GM12875 (cell line): Measurements from ENCODE around the gene RPS23.

ENCODE experiments used
- H3K4me3 ChIP-seq: one replicate; pipeline ENCODE4 v1.5.1; 2011; ENCODE audit warnings: low read depth, low read length, control low read depth
- TF ChIP-seq, protein P1 (sequence below): IDR thresholded peaks from 2 replicates; pipeline ENCODE4 v1.5.1; 2011; ENCODE audit warnings: low read depth, mild to moderate bottlenecking, control low read depth, inconsistent platforms, low read length, moderate library complexity, borderline replicate concordance; ENCODE audit not compliant: insufficient read depth

The RPS23 gene

DNA sequence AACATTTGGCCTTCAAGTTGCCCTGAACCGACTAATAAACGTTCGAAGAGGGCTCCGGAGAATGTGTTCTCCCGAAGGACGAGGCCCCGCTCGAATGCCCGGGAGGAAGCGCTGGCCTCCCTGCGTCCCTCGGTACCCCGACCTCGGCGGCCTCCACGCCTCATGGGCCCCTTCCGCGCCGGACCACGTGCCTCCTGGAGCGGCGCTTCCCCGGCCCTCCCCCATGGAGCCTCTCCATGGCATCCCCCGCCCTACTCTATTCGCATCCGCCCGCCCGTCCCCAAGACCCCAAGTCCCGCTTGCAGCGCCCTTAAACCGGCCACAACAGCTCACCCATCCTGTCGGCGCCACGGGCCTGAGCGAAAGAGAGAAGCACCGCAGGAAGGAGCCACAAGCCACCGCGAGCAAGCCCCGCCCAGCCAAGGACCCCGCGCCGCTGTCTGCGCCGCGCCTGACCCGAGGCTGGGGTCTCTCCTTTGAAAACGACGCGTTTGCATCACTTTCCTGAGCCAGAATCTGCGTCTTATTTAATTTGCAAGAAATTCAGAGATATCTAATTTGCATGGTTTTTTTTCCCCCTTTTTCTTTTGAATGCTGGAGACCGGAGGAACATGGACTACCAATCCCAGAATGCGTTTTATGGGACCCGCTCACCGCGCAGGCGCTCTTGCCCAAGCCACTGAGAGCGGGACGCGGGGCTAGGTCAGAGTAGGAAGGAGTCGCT lies at the start of gene RPS23:
TSS of gene RPS23 (minus strand) at position 368 of the 724 bp plus-strand sequence. CDS start at position 337, 31 bp downstream.
- TF ChIP-seq, protein P1, sequence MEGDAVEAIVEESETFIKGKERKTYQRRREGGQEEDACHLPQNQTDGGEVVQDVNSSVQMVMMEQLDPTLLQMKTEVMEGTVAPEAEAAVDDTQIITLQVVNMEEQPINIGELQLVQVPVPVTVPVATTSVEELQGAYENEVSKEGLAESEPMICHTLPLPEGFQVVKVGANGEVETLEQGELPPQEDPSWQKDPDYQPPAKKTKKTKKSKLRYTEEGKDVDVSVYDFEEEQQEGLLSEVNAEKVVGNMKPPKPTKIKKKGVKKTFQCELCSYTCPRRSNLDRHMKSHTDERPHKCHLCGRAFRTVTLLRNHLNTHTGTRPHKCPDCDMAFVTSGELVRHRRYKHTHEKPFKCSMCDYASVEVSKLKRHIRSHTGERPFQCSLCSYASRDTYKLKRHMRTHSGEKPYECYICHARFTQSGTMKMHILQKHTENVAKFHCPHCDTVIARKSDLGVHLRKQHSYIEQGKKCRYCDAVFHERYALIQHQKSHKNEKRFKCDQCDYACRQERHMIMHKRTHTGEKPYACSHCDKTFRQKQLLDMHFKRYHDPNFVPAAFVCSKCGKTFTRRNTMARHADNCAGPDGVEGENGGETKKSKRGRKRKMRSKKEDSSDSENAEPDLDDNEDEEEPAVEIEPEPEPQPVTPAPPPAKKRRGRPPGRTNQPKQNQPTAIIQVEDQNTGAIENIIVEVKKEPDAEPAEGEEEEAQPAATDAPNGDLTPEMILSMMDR: no peak
- peak within 1 kb of the TSS; percentile 56 for H3K4me3 ChIP-seq

- TF ChIP-seq, protein P1: no peak
- H3K4me3 ChIP-seq: no peak overlapping the region
These were observed 49.8 kb upstream of the RPS23 start for GRCh38 chr5:82327941-82328340.

- TF ChIP-seq, protein P1: no peak
- H3K4me3 ChIP-seq: no peak overlapping the region
These were observed 47.8 kb upstream of the RPS23 start for GRCh38 chr5:82325996-82326395.

- H3K4me3 ChIP-seq: no peak overlapping the region
- TF ChIP-seq, protein P1: no peak
These were observed 47.0 kb upstream of the RPS23 start for GRCh38 chr5:82325155-82325554.

DNA sequence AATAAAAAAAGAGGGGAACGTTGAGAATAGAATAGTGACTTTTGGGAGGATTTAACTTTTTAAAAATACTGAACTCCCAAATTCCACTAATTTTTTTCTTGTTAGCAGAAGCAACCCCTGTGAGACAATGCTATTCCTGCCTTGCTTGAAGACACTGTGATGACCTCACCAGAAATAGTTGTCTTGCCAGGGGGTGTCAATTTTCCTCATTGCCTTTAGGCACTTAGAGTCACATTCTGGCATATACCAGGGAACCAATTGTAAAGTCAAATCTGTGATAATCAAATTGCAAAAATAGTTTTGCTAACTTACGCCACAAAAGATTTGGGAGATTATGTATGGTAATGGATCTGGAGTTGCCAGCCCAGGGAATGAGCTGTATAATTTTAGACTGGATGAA lies 42.8 kb upstream of the RPS23 start:
- H3K4me3 ChIP-seq: no peak overlapping the region
- TF ChIP-seq, protein P1: no peak

- H3K4me3 ChIP-seq: no peak overlapping the region
- TF ChIP-seq, protein P1: no peak
These were observed 41.7 kb upstream of the RPS23 start for GRCh38 chr5:82319651-82320376.

- TF ChIP-seq, protein P1: no peak
- no peak overlapping the region for H3K4me3 ChIP-seq
These were observed 41.0 kb upstream of the RPS23 start for GRCh38 chr5:82319192-82319591.
